ENCODE results near the gene FBXL7.
"Not testable (repeated sequence)": the region's sequence is repeated elsewhere in the genome, so short reads cannot be mapped to it uniquely, and the experiment has no call there.

The FBXL7 gene

GRCh38 chr5:15834596-15835245, 334.7 kb downstream of the FBXL7 start:
- no peak for DNase-seq

- DNase-seq = no peak
Observed at GRCh38 chr5:15835514-15835913, 335.5 kb downstream of the FBXL7 start.

GRCh38 chr5:15837551-15838289, 337.7 kb downstream of the FBXL7 start:
- no peak for DNase-seq

- DNase-seq = no peak
Observed at GRCh38 chr5:15844253-15844652, 344.3 kb downstream of the FBXL7 start.

DNA sequence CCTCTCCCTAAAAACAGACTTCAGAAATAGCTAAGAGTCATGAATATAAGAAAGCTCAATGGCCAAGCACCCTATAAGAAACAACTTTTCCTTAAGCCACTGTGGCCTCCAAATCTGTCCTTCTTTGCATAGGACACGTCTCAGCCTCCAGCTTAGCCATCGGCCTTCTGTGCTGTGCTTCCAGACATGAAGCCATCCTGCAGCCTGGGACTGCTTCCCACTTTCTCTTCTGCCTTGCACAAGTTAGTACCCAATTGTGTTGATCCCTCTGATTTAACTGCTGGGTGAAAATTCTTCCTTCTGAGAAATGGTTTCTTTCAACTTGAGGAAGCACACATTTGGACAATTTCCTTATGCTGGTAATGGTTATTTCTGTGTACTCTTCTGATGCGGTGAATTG, 344.9 kb downstream of the FBXL7 start:
- DNase-seq = no peak

- DNase-seq = no peak
Observed at GRCh38 chr5:15850536-15850935, 350.6 kb downstream of the FBXL7 start.

GRCh38 chr5:15850939-15851341, 351.0 kb downstream of the FBXL7 start:
- DNase-seq = no peak

DNA sequence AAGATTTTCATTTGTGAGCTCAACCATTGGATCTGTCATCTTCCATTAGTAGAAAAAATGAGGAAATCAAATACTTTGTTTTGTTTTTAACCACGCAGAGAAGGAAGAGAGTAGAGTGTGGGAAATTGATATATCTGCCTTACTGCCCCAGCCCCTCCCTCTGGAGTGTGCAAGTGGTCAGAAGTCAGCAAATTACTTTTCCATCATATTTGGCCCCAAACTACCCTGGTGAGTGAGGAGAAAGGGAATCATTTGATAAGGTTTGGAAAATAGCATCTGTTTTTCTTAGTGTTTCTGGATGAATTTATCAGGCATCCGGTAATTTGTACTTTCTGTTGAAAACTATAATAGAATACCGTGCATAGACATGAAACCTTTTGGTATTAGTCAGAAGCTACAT, 352.2 kb downstream of the FBXL7 start:
- DNase-seq = no peak

DNA sequence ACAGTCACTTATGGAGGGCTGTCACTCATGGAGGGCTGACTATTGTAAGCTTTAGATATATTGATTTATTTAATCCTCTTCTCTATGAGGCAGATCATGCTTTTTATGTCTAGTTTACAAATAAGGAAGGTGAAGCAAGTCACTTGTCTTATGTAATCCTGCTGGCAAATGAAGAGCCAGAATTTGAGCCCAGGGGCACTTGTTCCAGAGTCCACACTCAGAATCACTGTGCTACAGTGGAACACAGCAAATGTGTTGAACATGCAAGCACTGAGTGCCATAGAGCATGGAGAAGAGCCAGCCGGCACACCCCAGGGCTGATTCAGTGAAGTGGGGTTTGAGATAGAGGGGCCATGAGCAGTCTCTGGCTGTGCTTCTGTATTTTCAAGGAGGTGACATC, 353.0 kb downstream of the FBXL7 start:
- no peak for DNase-seq

DNA sequence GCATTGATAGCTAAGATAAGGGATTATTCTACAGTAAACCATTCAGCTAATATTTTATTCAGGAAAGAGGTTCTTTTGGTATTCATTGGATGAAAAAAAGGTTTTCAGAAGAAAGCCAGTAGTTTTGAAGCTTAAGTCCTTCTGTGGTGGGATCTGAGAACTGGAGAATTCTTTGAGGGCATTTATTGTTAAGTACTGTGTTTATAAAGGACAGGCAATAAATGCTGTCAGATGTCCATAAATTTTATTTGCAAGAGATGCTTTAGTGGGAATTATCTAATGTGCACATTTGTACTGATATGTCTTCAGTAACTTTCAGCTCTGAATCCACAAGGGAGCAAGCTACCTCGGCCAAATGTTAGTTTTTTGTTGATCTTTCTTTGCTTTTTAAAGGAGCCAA, 358.3 kb downstream of the FBXL7 start:
- no peak for DNase-seq

DNA sequence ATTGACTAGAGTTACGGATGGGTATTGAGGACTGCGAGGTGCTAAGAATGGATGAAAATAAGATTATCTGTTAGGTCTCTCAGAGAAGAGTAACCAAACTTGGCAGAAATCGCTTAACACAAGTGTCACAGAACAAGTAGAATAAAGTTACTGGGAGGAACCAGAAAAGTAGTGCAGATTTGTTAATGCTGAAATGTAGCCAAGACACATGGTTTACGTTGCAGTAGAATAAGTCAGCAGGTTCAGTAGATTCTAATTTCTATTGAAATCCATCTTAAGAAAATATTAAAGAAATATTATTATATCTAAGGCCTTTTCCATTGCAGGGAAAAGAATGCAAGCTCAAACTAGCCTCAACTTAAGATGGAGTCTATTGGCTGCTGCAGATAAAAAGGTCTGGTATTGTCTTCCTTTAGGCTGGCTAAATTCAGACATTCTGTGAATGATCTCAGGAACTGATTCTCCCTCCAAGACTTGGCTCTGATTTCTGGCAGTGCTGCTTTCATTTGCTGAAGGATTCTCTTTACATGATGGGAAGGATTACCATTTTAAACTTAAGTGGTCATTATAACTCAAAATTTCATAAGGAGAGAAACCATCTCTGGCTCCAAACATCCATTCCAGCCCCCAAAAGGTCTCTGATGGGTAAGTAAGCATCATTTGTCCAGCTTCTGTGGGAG, 364.7 kb downstream of the FBXL7 start:
- DNase-seq = no peak

DNA sequence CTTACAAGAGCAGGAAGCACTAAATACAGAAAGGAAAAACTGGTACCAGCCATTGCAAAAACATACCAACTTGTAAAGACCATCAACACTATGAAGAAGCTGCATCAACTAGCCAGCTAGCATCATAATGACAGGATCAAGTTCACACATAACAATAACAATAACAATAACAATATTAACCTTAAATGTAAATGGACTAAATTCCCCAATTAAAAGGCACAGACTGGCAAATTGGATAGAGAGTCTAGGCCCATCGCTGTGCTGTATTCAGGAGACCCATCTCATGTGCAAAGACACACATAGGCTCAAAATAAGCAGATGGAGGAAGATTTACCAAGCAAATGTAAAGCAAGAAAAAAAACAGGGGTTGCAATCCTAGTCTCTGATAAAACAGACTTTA, 372.3 kb downstream of the FBXL7 start:
- not testable (repeated sequence) for DNase-seq

GRCh38 chr5:15877914-15878313, 377.9 kb downstream of the FBXL7 start:
- no peak for DNase-seq

- DNase-seq = peak; percentile 33 to 58
Observed at GRCh38 chr5:15880201-15880600, 380.2 kb downstream of the FBXL7 start.

GRCh38 chr5:15885156-15885555, 385.2 kb downstream of the FBXL7 start:
- DNase-seq = no peak

- no peak for DNase-seq
Observed at GRCh38 chr5:15886156-15886555, 386.2 kb downstream of the FBXL7 start.

- DNase-seq = peak in 1 of 2 experiments; percentile 18
Observed at GRCh38 chr5:15887093-15887492, 387.1 kb downstream of the FBXL7 start.

DNA sequence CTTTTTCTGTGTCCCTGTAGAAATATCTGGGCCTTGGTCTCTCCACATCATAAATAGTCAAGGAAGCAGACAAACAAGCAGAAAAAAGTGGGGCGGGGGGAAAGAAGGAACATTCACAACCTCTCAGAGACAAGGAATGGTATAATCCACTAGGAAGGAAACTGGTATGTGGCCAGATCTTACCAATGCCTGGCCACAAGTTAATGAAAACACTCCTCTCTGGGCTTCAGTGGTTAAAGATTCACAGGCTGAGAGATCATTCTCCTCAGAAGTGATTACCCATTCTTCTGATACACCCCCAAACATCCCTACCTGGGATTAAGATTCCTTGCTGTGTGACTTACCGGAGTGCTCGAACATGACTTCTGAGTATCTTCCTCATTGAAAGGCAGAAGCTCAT, 389.0 kb downstream of the FBXL7 start:
- no peak for DNase-seq

DNA sequence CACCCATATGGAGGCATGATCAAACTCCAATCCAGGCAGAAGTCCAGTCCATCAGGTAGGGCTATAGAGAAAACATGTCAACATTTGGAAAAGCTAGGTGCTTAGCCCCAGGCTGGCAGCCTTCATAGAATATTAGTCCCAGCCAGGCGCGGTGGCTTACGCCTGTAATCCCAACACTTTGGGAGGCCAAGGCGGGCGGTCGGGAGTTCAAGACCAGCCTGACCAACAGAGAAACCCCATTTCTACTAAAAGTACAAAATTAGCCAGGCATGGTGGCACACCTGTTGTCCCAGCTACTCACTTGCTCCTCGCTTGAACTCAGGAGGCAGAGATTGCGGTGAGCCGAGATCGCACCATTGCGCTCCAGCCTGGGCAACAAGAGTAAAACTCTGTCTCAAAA, 393.9 kb downstream of the FBXL7 start:
- DNase-seq = no peak

DNA sequence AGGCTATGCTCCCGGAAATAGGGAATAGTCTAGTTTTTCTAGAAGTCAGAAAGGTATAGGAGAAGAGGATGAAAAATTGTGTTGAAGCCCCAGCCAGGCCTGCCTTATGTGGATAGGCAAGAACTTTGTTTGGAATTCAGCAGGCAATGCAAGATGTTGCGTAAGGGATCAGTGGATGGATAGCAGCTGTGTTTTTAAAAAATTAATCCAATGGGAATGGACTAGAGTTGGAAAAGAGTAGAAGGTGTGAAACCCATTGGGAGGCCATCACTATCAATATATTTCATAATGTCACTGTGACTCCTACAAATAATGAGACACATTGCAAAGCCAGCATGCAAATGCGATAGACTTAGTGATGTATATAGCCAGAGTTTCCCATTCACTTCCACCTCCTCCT, 397.7 kb downstream of the FBXL7 start:
- no peak for DNase-seq

GRCh38 chr5:15898641-15899040, 398.7 kb downstream of the FBXL7 start:
- DNase-seq = no peak

DNA sequence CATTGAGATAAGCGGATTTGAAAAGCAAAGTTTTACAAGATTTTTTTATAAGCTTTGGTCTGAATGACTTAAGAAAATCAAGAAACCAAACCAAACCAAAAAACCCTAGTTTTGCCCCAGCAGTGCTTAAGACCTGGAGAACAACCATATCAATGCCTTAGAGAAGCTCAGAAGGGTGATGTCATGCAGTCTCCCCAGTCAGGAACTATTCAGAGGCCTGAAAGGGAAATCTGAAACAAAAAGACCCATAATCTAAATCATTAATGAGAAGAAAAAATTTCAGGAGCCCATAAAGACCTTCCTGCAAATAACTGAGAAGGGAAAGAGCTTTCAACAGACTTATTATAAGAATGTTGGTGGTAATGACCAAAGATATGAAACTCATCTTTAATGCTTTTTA, 399.5 kb downstream of the FBXL7 start:
- DNase-seq = no peak

GRCh38 chr5:15901151-15901550, 401.2 kb downstream of the FBXL7 start:
- no peak for DNase-seq

- no peak for DNase-seq
Observed at GRCh38 chr5:15902066-15902465, 402.1 kb downstream of the FBXL7 start.
